T-helper 17 cell (primary cell): ENCODE data around the gene SPCS2. TPM values are rescaled to one million over a fixed set of nuclear protein-coding genes. Genes with fewer than 3 reads are reported as not detected.

ENCODE experiments used
- ATAC-seq: fragments of 150-1000 bp; cut with Tn5 transposase; 2 replicates; pipeline ENCODE4 v1.10.0; 2021; ENCODE audit warnings: mild to moderate bottlenecking, moderate library complexity
- DNase-seq, 3 donors: peaks; one replicate each; pipeline versions ENCODE4 v3.0.0 to v3.0.0-alpha.2; 2020 to 2021
- H3K9me3 ChIP-seq: one replicate; pipeline ENCODE4 v1.7.0; 2013; ENCODE audit warnings: low read length, mild to moderate bottlenecking; ENCODE audit not compliant: control insufficient read depth, poor library complexity, severe bottlenecking
- H3K27ac Mint-ChIP-seq: one replicate; pipeline ENCODE4 v1.8.0; 2022; ENCODE audit warnings: mild to moderate bottlenecking, moderate library complexity, mixed read lengths
- H3K27me3 Mint-ChIP-seq: one replicate; pipeline ENCODE4 v1.8.0; 2022; ENCODE audit warnings: mixed read lengths
- H3K36me3 Mint-ChIP-seq: one replicate; pipeline ENCODE4 v1.8.0; 2022; ENCODE audit warnings: low read depth, mixed read lengths
- H3K4me1 Mint-ChIP-seq: one replicate; pipeline ENCODE4 v1.8.0; 2022; ENCODE audit warnings: mild to moderate bottlenecking, mixed read lengths
- H3K4me3 Mint-ChIP-seq: one replicate; pipeline ENCODE4 v1.8.0; 2022; ENCODE audit warnings: mild to moderate bottlenecking, moderate library complexity, mixed read lengths
- total RNA-seq, 4 donors: library from RNA in 2 of 4; stranded (reverse) in 2 of 4; gene quantifications; one replicate each; pipeline ENCODE4 v1.2.3 and lab custom pipeline; 2022 to 2026

Gene SPCS2
- total RNA-seq, 2 donors from 2014 or later: 63.7 to 87.0 TPM

DNA sequence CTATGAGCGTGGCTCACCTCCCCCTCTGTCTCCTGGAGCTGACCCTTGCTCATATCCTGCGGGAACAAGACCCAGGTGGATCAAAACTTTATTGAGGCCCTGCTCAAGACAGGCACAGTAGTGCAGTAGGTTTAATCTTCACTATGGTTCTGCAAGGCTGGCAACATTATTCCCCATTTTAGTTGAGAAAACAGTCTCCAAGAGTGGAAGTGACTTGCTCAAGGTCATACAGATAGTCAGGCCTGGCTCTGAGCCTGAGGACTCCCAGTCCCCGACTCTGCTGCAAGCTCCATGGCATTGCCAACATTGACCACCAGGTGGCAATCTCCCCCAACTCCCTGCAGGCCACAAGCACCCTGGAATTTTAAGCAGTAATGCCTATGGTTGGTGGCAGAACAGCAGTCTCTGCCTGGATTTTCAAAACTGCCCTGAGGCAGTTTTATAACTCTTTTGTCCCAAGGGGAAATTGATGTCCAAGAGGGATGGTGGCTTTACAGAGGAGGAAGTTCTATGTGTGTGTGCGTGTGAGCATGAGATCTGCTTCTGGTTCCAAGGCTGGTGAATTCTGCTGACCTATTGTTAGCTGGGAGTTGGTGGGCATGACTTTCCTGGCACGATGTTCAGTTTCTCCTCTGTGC is 73.8 kb downstream of the SPCS2 start:
- Mint-ChIP-seq H3K27ac (no peak overlapping the region), H3K27me3 (peaks cover 10% of the 10 kb centered on the region), H3K4me1 (peaks cover 2% of the 10 kb centered on the region), H3K4me3 (no peak overlapping the region), H3K36me3 (peaks cover 4% of the 10 kb centered on the region)
- no peaks in the 10 kb centered on the region for H3K9me3 ChIP-seq
- DNase-seq: peak; percentile 42 to 65 (median 50)
- ATAC-seq: peak; percentile 86

- no peak for ATAC-seq
- Mint-ChIP-seq H3K36me3 (peaks cover 8% of the 10 kb centered on the region), H3K27ac (peak overlapping the region; percentile 39), H3K4me3 (no peak overlapping the region), H3K4me1 (peaks cover 2% of the 10 kb centered on the region), H3K27me3 (peaks cover 13% of the 10 kb centered on the region)
- H3K9me3 ChIP-seq: no peaks in the 10 kb centered on the region
- no peak for DNase-seq
Observed at GRCh38 chr11:75023446-75024067, 74.5 kb downstream of the SPCS2 start.

GRCh38 chr11:75024068-75024449 is 75.0 kb downstream of the SPCS2 start:
- Mint-ChIP-seq H3K4me3 (no peak overlapping the region), H3K4me1 (peaks cover 2% of the 10 kb centered on the region), H3K27ac (peak overlapping the region; percentile 39), H3K27me3 (peaks cover 16% of the 10 kb centered on the region), H3K36me3 (peaks cover 4% of the 10 kb centered on the region)
- ATAC-seq (no peak), DNase-seq (no peak)
- H3K9me3 ChIP-seq: no peaks in the 10 kb centered on the region

- Mint-ChIP-seq H3K27me3 (peaks cover 16% of the 10 kb centered on the region), H3K27ac (no peak overlapping the region), H3K4me3 (no peak overlapping the region), H3K36me3 (peaks cover 4% of the 10 kb centered on the region), H3K4me1 (peaks cover 2% of the 10 kb centered on the region)
- ATAC-seq (no peak), DNase-seq (no peak)
- no peaks in the 10 kb centered on the region for H3K9me3 ChIP-seq
Observed at GRCh38 chr11:75024764-75025211, 75.7 kb downstream of the SPCS2 start.

DNA sequence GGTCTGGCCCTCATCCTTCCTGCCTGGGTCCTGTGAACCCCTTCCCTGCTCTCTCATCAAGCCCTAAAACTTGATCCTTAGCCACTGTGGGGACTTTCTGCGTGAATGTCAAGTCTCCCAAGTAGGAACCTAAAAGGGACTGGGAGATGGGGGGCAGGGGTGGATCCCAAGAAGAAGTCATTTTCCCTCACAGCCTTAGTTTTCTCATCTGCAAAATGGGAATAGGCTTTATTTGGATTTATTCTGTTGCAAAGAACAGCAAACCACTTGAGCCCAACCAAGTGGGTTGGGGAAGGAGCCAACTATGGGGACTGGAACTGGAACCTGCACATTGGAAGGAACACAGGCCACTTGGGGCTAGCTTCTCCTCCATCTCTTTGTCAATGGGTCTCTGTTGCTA is 76.5 kb downstream of the SPCS2 start:
- Mint-ChIP-seq H3K36me3 (peaks cover 4% of the 10 kb centered on the region), H3K27me3 (peaks cover 16% of the 10 kb centered on the region), H3K27ac (no peak overlapping the region), H3K4me1 (peaks cover 2% of the 10 kb centered on the region), H3K4me3 (no peak overlapping the region)
- ATAC-seq: no peak
- no peaks in the 10 kb centered on the region for H3K9me3 ChIP-seq
- no peak for DNase-seq

GRCh38 chr11:75028321-75028720 is 79.3 kb downstream of the SPCS2 start:
- Mint-ChIP-seq H3K4me3 (no peak overlapping the region), H3K27me3 (peaks cover 16% of the 10 kb centered on the region), H3K27ac (no peak overlapping the region), H3K36me3 (peaks cover 4% of the 10 kb centered on the region), H3K4me1 (peaks cover 2% of the 10 kb centered on the region)
- ATAC-seq (no peak), DNase-seq (no peak)
- no peaks in the 10 kb centered on the region for H3K9me3 ChIP-seq

Other genes starting within 250 kb of the SPCS2 start
- not detected for gene CHRDL2, start 217.8 kb upstream of the SPCS2 start, total RNA-seq
- gene RNF169, start 200.4 kb upstream of the SPCS2 start, total RNA-seq: 10 to 100 TPM; 18.1 to 19.4 TPM
- 10 to 100 TPM; 10.1 to 16.3 TPM for gene XRRA1, start 175 bp upstream of the SPCS2 start, total RNA-seq
- 10 to 100 TPM; 10.7 to 11.3 TPM for gene NEU3, start 39.7 kb downstream of the SPCS2 start, total RNA-seq
- not detected for gene OR2AT4, start 147.6 kb downstream of the SPCS2 start, total RNA-seq
- gene SLCO2B1, start 201.8 kb downstream of the SPCS2 start, total RNA-seq: not detected